Retina (tissue), 1 donor: Measurements from ENCODE around the gene HECTD1.
"Not testable (repeated sequence)": the region's sequence is repeated elsewhere in the genome, so short reads cannot be mapped to it uniquely, and the experiment has no call there.

Source experiments
- DNase-seq: peaks from one replicate; pipeline ENCODE4 v3.0.0-alpha.2; 2016

The HECTD1 gene

DNA sequence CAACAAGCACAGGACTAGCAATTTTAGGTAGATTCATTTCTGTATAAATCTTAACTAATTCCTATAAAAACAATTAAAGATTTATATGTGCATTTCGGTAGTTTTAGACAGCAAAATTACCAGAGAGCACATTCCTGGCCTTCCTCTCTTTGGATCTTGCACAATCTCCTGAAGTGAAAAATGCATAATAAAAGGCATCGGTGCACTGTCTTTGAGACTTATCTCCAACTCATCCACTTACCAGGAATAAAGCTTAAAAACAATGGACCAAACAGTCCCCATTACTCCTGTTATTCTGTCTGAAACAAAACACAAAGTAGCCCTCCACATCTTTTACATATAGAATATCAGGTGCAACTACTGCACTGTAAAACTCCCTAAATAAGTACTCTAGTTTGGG, 69.3 kb downstream of the HECTD1 start:
- DNase-seq = no peak

GRCh38 chr14:31137214-31137889, 70.2 kb downstream of the HECTD1 start:
- no peak for DNase-seq

DNA sequence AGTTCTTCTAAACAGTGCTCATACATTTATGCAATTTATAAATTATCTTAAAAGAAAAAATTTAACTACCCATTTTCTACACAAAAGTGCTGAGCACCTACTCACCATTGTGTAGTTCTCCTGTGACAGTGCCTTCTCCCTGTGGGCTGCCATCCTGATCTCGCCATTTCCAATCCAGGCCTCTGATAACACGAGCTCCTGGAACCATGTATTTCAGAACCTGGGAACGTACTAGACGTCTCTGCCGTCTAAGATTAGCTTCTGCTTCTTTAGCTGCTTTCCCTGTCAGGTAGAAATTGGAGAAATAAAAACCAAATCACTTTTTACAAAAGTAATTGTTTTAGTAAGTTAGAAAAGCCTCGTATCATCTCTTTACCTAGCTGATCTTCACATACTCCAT, 74.5 kb downstream of the HECTD1 start:
- DNase-seq = no peak

DNA sequence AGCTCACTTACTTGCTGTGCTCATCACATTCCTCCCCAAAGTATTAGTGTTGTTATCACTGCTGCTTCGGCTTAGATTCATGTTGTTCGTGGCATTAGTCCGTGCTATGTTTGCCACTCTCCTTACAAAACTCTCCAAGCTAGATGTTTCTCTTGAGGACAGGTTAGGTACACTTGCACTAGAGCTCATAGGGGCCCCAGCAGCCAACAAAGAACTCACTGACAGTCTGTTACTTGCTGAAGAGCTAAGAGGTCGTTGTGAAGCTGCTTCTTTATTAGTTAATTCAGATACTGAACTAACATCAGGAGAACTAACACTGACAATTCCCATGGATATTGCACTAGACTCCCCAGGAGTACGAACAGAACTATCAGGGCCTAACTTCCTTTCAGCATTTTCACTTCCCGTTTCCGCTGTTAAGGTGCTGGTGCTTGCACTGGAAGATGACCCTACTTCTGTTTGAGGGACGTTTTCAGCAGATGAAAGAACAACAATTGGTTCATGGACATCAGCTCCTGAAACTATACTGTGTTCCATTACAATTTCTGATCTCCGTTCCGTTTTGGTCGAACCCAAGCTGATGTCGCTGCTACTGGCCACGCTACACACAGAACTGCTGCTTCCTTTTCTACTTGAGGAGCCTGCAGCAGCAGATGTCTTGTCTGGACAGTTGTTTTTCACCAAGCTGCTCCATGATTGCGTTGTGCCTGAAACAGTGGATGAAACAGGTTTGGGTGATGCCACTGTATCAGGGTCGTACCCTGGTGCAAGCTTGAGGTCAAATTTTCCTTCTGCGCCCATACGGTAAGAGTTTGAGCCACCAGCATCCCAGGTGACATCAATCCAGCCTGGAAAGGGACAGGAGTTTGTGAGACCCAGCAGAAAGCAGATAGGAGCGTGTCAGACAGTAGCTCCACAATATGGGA, 78.7 kb downstream of the HECTD1 start:
- no peak for DNase-seq

DNA sequence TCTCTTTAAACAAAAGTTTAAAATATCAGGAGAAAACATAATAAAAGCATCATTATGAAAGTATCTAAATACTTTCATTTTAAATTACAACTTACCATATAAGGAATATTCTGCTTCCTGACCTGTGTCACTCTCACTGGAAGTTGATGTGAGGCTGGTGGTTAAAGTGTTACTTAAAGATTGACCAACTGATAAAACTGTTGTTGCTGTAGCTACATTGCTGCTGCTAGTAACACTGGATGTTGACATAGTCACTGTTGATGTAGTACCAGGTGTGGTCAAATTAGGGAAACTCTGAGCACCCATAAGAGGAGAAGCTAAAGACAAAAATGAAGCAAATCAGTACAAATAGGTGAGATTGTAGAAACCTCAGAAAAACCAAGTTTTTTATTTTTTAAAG, 79.9 kb downstream of the HECTD1 start:
- no peak for DNase-seq

- no peak for DNase-seq
These were observed 80.9 kb downstream of the HECTD1 start for GRCh38 chr14:31126680-31127079.

DNA sequence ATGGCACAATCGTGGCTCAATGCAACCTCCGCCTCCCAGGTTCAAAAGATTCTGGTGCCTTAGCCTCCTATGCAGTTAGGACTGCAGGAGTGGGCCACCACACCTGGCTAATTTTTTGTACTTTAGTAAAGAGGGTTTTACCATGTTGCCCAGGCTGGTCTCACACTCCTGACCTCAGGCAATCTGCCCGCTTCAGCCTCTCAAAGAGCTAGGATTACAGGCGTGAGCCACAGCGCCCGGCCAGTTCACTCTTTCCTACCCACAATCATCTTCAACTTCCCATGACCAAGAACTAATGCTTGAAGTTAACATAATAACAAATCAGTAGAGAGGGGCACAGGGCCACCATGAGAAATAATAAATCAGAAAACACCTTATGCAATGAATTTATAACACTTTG, 82.4 kb downstream of the HECTD1 start:
- DNase-seq = no peak

DNA sequence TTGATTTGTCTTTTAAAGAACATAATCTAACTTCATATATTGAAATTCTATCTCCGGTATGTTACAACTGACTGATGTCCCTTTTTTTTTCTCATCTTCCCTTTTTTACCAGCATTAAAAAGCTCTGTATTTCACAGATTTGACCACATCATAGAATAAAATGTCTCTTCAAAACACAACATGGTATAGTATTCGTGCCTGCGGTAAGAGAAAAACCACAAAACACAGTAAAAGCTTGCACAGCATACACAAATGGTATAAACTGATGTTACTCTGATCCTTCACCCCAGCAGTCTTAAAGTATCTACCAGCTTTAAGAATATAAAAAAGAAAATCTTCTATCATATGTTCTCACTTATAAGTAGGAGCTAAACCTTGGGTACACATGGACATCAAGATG, 83.4 kb downstream of the HECTD1 start:
- no peak for DNase-seq

DNA sequence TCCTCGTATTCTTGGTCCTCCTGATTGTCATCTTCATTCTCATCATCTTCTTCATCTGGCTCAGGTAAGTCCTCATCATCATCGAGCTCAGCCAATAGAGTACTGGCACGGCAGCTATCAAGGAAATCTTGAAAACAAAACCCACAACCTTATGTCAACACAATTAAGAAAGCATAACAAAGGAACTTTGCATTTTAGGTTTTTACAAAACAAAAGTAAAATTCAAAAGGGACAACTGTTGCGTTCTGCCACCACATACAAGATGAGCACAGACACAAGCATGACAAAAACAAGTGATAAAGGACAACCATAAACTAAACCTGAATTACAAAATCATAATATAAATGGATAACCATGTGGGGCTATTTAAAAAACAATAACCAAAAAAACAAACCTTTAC, 84.7 kb downstream of the HECTD1 start:
- no peak for DNase-seq

DNA sequence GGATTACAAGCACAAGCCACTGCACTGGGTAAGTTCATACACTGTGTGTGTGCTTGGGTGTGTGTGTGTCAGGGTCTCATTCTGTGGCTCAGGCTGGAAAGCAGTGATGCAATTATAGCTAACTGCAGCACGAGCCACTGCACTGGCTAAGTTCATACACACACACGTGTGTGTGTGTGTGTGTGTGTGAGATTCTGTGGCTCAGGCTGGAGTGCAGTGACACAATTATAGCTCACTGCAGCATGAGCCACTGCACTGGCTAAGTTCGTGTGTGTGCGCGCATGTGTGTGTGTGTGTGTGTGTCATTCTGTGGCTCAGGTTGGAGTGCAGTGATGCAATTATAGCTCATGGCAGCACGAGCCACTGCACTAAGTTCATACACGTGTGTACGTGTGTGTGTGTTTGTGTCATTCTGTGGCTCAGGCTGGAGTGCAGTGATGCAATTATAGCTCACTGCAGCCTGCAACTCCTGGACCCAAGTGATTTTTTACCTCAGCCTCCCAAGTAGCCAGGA, 85.4 kb downstream of the HECTD1 start:
- no peak for DNase-seq

GRCh38 chr14:31118892-31119291, 88.7 kb downstream of the HECTD1 start:
- DNase-seq = no peak

DNA sequence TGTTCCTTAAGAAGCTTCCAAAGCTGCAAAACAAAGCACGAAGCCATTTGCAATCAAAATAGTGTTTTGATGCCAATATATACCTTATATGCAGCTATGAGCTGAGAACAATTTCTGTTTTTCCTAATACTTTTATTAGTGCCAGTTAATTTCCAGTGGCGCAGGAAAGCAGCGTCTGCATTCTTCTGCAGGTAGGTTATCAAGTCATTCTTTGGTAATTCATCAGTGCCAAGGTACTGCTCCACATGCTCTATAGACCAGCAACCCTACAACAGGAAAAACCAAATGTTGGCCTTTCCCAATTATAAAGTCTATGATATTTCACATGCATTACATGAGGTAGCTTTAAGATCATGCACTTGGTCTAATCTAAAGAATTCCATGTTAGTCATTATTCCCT, 93.8 kb downstream of the HECTD1 start:
- DNase-seq = no peak

DNA sequence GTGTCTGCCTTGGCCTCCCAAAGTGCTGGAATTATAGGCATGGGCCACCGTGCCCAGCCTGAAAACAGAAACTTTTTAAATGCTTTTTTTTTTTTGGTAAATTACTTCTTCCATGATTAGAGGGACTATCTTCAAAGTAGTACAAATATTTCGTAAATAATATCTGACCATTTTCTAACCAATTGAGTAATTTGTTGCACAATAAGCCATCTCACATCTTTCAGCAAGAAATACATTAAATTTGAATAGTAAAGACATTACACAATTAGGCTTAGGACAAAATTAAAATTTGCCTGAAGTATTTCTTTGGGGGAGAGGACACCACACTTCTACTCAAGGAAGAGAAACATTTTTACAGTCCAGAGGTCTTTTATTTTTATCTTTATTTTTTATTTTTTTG, 96.7 kb downstream of the HECTD1 start:
- DNase-seq = no peak

GRCh38 chr14:31109257-31109656, 98.3 kb downstream of the HECTD1 start:
- DNase-seq = no peak

DNA sequence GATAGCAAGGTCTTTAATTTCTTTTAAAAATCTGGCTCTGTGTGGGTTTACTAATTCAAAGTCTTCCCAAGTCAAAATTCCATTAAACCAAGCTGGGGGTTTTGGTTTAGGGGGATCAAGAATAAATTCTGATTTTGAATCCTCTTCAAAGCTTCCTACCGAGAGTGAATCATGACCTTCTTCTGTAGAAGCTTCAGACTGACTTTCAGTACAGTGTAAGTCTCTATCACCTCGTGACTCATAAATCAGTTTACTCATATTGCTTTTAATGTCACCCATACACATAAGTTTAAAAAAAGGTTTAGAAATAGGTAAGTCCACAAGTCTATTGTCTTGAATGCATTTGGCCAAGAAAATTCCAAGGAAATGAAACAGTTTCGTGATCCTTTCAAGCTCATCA, 100.8 kb downstream of the HECTD1 start:
- DNase-seq = no peak

GRCh38 chr14:31097081-31097480, 110.5 kb downstream of the HECTD1 start:
- no peak for DNase-seq

- no peak for DNase-seq
These were observed 111.3 kb downstream of the HECTD1 start for GRCh38 chr14:31096255-31096654.

DNA sequence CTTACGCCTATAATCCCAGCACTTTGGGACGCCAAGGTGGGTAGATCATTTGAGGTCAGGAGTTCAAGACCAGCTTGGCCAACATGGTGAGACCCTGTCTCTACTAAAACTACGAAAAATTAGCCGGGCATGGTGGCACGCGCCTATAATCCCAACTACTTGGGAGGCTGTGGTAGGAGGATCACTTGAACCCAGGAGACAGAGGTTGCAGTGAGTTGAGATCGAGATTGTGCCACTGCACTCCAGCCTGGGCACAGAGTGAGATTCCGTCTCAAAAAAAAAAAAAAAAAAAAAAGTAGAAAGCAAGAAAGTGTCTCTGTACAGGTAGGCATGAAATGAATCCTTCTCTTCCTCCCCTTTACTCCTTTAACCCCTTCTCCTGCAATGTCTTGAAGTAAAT, 111.8 kb downstream of the HECTD1 start:
- not testable (repeated sequence) for DNase-seq

DNA sequence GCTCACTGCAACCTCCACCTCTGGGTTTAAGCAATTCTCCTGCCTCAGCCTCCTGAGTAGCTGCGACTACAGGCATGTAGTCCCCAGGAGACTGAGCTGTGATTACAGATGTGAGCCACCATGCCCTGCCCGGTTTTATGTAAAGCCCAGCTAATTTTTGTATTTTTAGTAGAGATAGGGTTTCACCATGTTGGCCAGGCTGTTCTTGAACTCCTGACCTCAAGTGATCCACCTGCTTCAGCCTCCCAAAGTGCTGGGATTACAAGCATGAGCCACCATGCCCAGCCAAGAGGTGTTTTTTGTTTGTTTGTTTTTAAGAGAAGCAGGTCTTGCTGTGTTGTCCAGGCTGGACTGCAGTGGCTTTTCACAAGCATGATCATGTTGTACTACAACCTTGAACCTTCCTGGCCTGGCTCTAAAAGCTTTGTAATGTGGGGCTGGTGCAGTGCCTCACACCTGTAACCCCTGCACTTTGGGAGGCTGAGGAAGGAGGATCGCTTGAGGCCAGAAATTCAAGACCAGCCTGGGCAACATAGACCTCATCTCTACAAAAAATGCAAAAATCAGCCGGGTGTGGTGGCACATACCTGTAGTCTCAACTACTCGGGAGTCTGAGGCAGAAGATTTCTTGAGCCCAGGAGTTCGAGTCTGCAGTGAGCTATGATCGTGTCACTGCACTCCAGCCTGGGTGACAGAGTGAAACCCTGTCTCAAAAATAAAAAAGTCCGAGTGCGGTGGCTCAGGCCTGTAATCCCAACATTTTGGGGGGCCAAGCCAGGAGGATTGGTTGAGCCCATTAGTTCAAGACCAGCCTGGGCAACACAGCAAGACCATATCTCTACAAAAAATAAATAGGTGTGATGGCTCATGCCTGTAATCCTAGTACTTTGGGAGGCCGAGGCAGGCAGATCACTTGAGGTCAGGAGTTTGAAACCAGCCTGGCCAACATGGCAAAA, 113.4 kb downstream of the HECTD1 start:
- not testable (repeated sequence) for DNase-seq

DNA sequence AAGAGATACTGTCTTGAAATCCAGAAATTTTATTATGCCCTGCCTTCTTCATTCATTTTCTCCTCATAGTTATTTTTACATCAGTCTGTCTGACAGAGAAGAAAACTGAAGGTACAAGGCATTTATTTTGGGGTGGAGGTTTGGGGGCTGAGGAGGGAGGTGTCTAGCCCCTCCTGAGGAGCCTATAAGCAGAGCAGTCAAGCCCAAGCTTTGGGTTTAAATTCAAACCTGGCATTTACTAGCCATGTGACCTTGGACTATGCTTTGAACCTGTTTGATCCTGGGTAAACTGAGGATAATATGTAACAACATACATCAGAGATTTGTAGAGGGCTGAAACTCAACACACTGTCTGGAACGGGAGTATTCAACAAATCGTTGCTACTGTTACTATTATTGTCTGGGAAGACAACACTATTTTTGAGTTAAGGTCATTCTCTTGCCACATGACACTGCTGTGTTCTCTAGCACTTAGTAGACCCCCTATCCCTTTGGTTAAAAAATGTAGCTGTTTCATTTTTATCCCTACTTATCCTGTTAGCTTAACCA, 115.4 kb downstream of the HECTD1 start:
- DNase-seq = no peak

DNA sequence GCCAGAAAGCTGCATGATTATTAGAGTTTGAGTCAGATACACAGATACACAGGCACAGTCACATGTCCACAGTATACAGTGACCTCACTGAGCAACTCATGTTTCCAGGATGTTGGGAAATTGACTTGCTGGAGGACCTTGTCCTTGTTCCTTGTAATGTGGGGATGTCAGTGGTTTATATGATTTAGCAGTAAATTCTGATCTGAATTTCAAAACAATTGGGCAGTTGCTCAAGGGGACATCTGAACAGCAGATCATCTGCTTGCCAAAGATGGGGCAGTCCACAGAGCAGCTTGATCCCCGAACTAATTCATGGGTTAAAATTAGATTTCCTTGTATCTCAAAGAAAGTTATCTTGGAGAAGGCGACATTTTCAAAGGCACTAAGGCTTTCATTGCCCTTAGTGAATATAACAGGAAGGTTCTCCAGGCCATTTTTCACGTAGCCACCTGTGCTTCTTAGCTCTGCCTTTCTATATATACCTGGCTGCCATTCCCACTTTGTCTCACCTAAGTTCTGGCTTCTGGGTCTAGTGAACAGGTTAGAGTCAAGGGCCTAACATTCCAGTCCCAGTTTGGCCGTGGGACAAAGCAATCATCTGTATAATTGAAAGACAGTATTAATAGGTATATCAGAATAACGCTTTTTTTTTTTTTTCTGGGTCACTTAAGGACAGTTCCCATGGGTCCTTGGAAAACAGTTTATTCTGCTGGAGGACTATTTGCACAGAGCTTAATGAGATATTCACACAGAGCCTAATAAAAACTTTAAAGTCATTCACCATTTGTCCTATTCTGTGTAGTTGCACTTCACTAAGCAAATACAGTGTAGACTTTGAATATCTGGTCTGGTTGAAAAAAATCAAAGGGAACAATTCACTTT, 116.5 kb downstream of the HECTD1 start:
- no peak for DNase-seq

DNA sequence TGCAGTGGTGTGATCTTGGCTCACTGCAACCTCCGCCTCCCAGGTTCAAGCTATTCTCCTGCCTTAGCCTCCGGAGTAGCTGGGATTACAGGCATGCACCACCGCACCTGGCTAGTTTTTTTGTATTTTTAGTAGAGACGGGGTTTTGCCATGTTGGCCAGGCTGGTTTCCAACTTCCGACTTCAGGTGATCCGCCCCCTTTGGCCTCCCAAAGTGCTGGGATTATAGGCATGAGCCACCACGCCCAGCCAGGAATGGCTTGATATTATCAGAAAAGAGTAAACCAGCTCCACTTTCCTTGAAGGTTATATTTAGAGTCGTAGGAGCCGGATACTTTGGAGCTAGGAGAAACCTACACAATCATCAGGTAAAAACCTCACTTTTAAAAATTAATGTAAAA, 121.1 kb downstream of the HECTD1 start:
- not testable (repeated sequence) for DNase-seq
